Heart left ventricle (tissue), 13 donors: ENCODE measurements around the gene ALOX15.
"Not testable (repeated sequence)": the region's sequence is repeated elsewhere in the genome, so short reads cannot be mapped to it uniquely, and the experiment has no call there.

Experiments
- CTCF ChIP-seq, 12 donors: fragments of 200-600 bp; sonication (generic) in 4 of 12; IDR thresholded peaks; one replicate each; pipeline versions ENCODE4 v1.5.0 to v1.8.0; 2018 to 2022; ENCODE audit warnings: antibody characterized with exemption in 12 of 12, mild to moderate bottlenecking in 5 of 12
- POLR2A ChIP-seq, 2 donors: fragments of 450-650 bp; IDR thresholded peaks; one replicate each; pipeline ENCODE4 v1.6.1; 2017; ENCODE audit warnings: antibody characterized with exemption in 2 of 2, mild to moderate bottlenecking in 2 of 2, moderate library complexity in 2 of 2
- donor health status: ischemic (EF 13 %, LVEDD 7.1; RV severe dilation, severe dysfunction).
- donor health status: DM: no; HTN: yes; CAD: no.
- donor health status: DM: no; HTN: no; CAD: no.
- donor health status: ischemic (EF 25% LVEDD 6.9; RV normal size, moderate dysfunction).
- donor health status: ischemic (EF 25% LVEDD 5.7; RV mildly dilated, moderate dysfunction).
- donor health status: ischemic (EF 35%, LVEDD 5.7; RV mildly dilated, moderate dysfunction).
- donor health status: nonischemic (EF 11% LVEDD 7.7; RV severe dilation, severe dysfunction).
- donor health status: DM: yes; HTN: yes; CAD: no.
- donor health status: PGD.
- donor health status: ischemic (EF 29% LVEDD 5.4; RV normal size, mild dysfunction).
- donor health status: nonischemic (EF 23%, LVEDD 6.1; RV moderate dilation, normal function).

DNA sequence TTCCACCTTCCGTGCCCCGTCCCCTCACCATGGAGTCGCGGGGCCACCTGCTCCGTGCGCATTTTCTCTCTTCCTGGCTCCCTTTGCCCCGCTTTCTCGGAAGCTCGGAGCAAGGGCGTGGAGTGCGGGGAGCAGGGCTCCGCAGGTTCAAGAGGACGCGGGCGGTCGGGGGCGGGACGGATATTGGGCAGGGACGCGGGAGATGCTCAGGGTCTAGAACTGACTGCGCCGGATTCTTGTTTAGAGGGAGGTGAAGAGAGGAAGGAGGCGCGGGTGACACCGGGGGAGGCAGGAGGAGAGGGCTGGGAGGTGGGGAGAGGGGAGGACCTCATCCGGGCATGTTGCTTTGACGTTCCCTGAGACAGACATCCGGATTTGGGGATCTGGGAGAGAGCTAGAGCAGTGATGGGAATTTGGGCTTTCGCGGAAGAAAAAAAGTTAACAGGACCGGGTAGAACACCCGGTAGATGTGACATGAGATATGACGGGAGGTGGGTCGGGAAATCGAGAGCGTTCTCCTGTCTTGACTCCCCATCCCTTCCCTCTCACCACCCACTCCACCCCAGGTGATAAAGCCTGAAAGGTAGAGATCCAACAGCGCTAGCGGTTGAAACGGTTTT is 799 bp downstream of the ALOX15 start:
- TF ChIP-seq CTCF, POLR2A (IDR thresholded peaks at IDR 0.05): not testable (repeated sequence)
